HepG2 (cell line): ENCODE results near the gene NFKBIA. TPM values are rescaled to one million over a fixed set of nuclear protein-coding genes. Genes with fewer than 3 reads are reported as not detected.

ENCODE experiments used
- ATF7 ChIP-seq, 2 experiments: fragments of 450-650 bp in 1 of 2; sonication (generic) in 1 of 2; formaldehyde crosslinking in 1 of 2; IDR thresholded peaks; 2 replicates each; pipeline versions ENCODE4 v1.4.0 to v1.6.1; 2016 to 2020; ENCODE audit warnings: antibody characterized with exemption in 1 of 2, mild to moderate bottlenecking in 1 of 2, missing genetic modification reagents in 1 of 2
- CHD2 ChIP-seq: IDR thresholded peaks from 2 replicates; pipeline ENCODE4 v1.6.1; 2011; ENCODE audit warnings: low read depth, low read length, improper control_type of control experiment
- CSRNP1 ChIP-seq: sonication (generic); formaldehyde crosslinking; IDR thresholded peaks from 2 replicates; pipeline ENCODE4 v1.8.1; 2023; ENCODE audit warnings: mild to moderate bottlenecking, missing genetic modification reagents
- DNMT3B ChIP-seq: conservative IDR thresholded peaks from 2 replicates; pipeline ENCODE4 v1.6.1; 2016; ENCODE audit warnings: missing biosample characterization, control low read depth
- EEA1 ChIP-seq: sonication (generic); formaldehyde crosslinking; IDR thresholded peaks from 2 replicates; pipeline ENCODE4 v1.5.1; 2020; ENCODE audit warnings: mild to moderate bottlenecking, missing genetic modification reagents, borderline replicate concordance
- EED ChIP-seq: sonication (generic); formaldehyde crosslinking; IDR thresholded peaks from 2 replicates; pipeline ENCODE4 v1.5.0; 2020; ENCODE audit warnings: mild to moderate bottlenecking, missing genetic modification reagents
- GABPB1 ChIP-seq: IDR thresholded peaks from 2 replicates; pipeline ENCODE4 v1.6.1; 2016; ENCODE audit warnings: mild to moderate bottlenecking, missing genetic modification reagents, moderate library complexity, missing compliant biosample characterization
- GMEB1 ChIP-seq: sonication (generic); formaldehyde crosslinking; IDR thresholded peaks from 2 replicates; pipeline ENCODE4 v1.5.1; 2020; ENCODE audit warnings: missing genetic modification reagents, mild to moderate bottlenecking, borderline replicate concordance
- GZF1 ChIP-seq: sonication (generic); formaldehyde crosslinking; IDR thresholded peaks from 2 replicates; pipeline ENCODE4 v1.5.1; 2020; ENCODE audit warnings: mild to moderate bottlenecking, missing genetic modification reagents
- HCFC1 ChIP-seq: fragments of 150-350 bp; IDR thresholded peaks from 2 replicates; pipeline ENCODE4 v1.6.1; 2014; ENCODE audit warnings: low read depth, low read length
- MED1 ChIP-seq: sonication (generic); formaldehyde crosslinking; IDR thresholded peaks from 2 replicates; pipeline ENCODE4 v1.4.0; 2020; ENCODE audit warnings: missing genetic modification reagents
- PBX2 ChIP-seq: IDR thresholded peaks from 2 replicates; pipeline ENCODE4 v1.6.1; 2016; ENCODE audit warnings: control low read depth
- PPARG ChIP-seq: conservative IDR thresholded peaks from 2 replicates; pipeline ENCODE4 v1.6.1; 2016; ENCODE audit warnings: missing biosample characterization, missing genetic modification reagents
- RFXANK ChIP-seq: IDR thresholded peaks from 2 replicates; pipeline ENCODE4 v1.6.1; 2016
- THAP11 ChIP-seq: IDR thresholded peaks from 2 replicates; pipeline ENCODE4 v1.6.1; 2016; ENCODE audit warnings: missing biosample characterization, missing genetic modification reagents
- THRA ChIP-seq: sonication (generic); formaldehyde crosslinking; IDR thresholded peaks from 2 replicates; pipeline ENCODE4 v1.4.0; 2020; ENCODE audit warnings: missing genetic modification reagents, borderline replicate concordance
- ZHX1 ChIP-seq: sonication (generic); formaldehyde crosslinking; IDR thresholded peaks from 2 replicates; pipeline ENCODE4 v1.8.1; 2022; ENCODE audit warnings: low read depth, mild to moderate bottlenecking, missing genetic modification reagents
- ZNF567 ChIP-seq: sonication (generic); formaldehyde crosslinking; IDR thresholded peaks from 2 replicates; pipeline ENCODE4 v1.8.1; 2023; ENCODE audit warnings: mild to moderate bottlenecking, missing genetic modification reagents, borderline replicate concordance
- ZNF703 ChIP-seq: sonication (generic); formaldehyde crosslinking; IDR thresholded peaks from 2 replicates; pipeline ENCODE4 v1.5.1; 2020; ENCODE audit warnings: missing genetic modification reagents, mild to moderate bottlenecking, moderate library complexity, borderline replicate concordance
- ZNF790 ChIP-seq: sonication (generic); formaldehyde crosslinking; IDR thresholded peaks from 2 replicates; pipeline ENCODE4 v1.8.0; 2022; ENCODE audit warnings: missing genetic modification reagents, mild to moderate bottlenecking, borderline replicate concordance
- polyA plus RNA-seq, 8 experiments: library from polyadenylated mRNA; depleted of rRNA in 3 of 8; stranded (reverse) in 7 of 8; unstranded in 1 of 8; fragments of >200 nt; fragmentation: Illumina TruSeq in 4 of 8; extraction: Trizol in 4 of 8; gene quantifications; 2 replicates each; pipeline versions ENCODE4 v1.2.1 to v1.2.3, GENCODE V29; 2011 to 2016; ENCODE audit warnings: low read depth in 4 of 8, missing spikeins in 1 of 8, mixed read lengths in 1 of 8; ENCODE audit not compliant: insufficient read depth in 1 of 8
- total RNA-seq, 5 experiments: library from RNA; depleted of rRNA; stranded (reverse); fragments of >200 nt; fragmentation: Illumina TruSeq; extraction: Trizol; gene quantifications; 2 replicates each; pipeline ENCODE4 v1.2.3, GENCODE V29; 2016; ENCODE audit warnings: low read depth in 1 of 5

The NFKBIA gene
- total and polyA plus RNA-seq, 2 of the 13 experiments (the other 11 are each of a cell fraction or from before 2014, with no cell fraction given): 197 to 319 TPM

- TF ChIP-seq ZHX1 (peak; percentile 41; the same call in 1 of the 2 replicates), ZNF703 (CRISPR knock-in tag) (peak; percentile 36; the same call in 1 of the 2 replicates), GMEB1 (CRISPR knock-in tag) (0 out of 2 replicates have a peak, but pooled peaks have one; percentile 23), MED1 (CRISPR knock-in tag) (0 out of 2 replicates have a peak, but pooled peaks have one; percentile 14), GZF1 (no peak), ZNF790 (CRISPR knock-in tag) (no peak), ATF7 (IDR thresholded peaks at IDR 0.05) (no peak), ATF7 (CRISPR knock-in tag; IDR thresholded peaks at IDR 0.05) (no peak), EED (CRISPR knock-in tag) (no peak), HCFC1 (no peak), RFXANK (peak; percentile 74), PBX2 (CRISPR knock-in tag) (no peak), THAP11 (CRISPR knock-in tag) (peak; percentile 53; the same call in 1 of the 2 replicates), PPARG (CRISPR knock-in tag) (peak; percentile 70), ZNF567 (CRISPR knock-in tag) (no peak; the same call in 1 of the 2 replicates), THRA (CRISPR knock-in tag) (peak; percentile 47; the same call in 1 of the 2 replicates), GABPB1 (no peak; the same call in 1 of the 2 replicates), CHD2 (no peak), CSRNP1 (CRISPR knock-in tag) (peak; percentile 79; the same call in 1 of the 2 replicates), DNMT3B (CRISPR knock-in tag) (no peak), EEA1 (no peak)
Measured at GRCh38 chr14:35384455-35385041, 20.0 kb downstream of the NFKBIA start (continued).
